HEK293 (cell line): Measurements from ENCODE around the gene RPS24.

ENCODE experiments used
- BCL11A ChIP-seq: fragments of 450-650 bp; formaldehyde crosslinking; IDR thresholded peaks from 2 replicates; pipeline ENCODE4 v1.5.1; 2016; ENCODE audit warnings: low read depth, missing biosample characterization, missing genetic modification characterization
- BCL11B ChIP-seq: fragments of 450-650 bp; formaldehyde crosslinking; IDR thresholded peaks from 2 replicates; pipeline ENCODE4 v1.5.1; 2016; ENCODE audit warnings: low read depth, missing biosample characterization, missing genetic modification characterization
- HIC1 ChIP-seq: fragments of 450-650 bp; formaldehyde crosslinking; IDR thresholded peaks from 2 replicates; pipeline ENCODE4 v1.5.1; 2016; ENCODE audit warnings: missing biosample characterization, missing genetic modification characterization
- HOXC10 ChIP-seq: sonication (generic); formaldehyde crosslinking; IDR thresholded peaks from 2 replicates; pipeline ENCODE4 v1.8.1; 2023; ENCODE audit warnings: mild to moderate bottlenecking, missing genetic modification reagents
- KLF7 ChIP-seq: fragments of 450-650 bp; formaldehyde crosslinking; IDR thresholded peaks from 2 replicates; pipeline ENCODE4 v1.5.1; 2016; ENCODE audit warnings: missing biosample characterization, missing genetic modification characterization, borderline replicate concordance
- MYNN ChIP-seq: fragments of 450-650 bp; formaldehyde crosslinking; IDR thresholded peaks from 2 replicates; pipeline ENCODE4 v1.5.1; 2016; ENCODE audit warnings: missing biosample characterization, missing genetic modification characterization, borderline replicate concordance
- WT1 ChIP-seq: fragments of 450-650 bp; formaldehyde crosslinking; IDR thresholded peaks from 2 replicates; pipeline ENCODE4 v1.5.1; 2016; ENCODE audit warnings: missing biosample characterization, missing genetic modification characterization
- ZFHX2 ChIP-seq: fragments of 450-650 bp; formaldehyde crosslinking; conservative IDR thresholded peaks from 2 replicates; pipeline ENCODE4 v1.5.1; 2016; ENCODE audit warnings: missing biosample characterization, missing genetic modification characterization
- ZFP3 ChIP-seq: fragments of 450-650 bp; formaldehyde crosslinking; IDR thresholded peaks from 2 replicates; pipeline ENCODE4 v1.5.1; 2016; ENCODE audit warnings: low read depth, missing biosample characterization, missing genetic modification characterization
- ZFP37 ChIP-seq: fragments of 450-650 bp; formaldehyde crosslinking; IDR thresholded peaks from 2 replicates; pipeline ENCODE4 v1.5.1; 2016; ENCODE audit warnings: missing biosample characterization, missing genetic modification characterization
- ZNF10 ChIP-seq: fragments of 450-650 bp; formaldehyde crosslinking; IDR thresholded peaks from 2 replicates; pipeline ENCODE4 v1.5.1; 2017; ENCODE audit warnings: missing biosample characterization, missing genetic modification characterization
- ZNF146 ChIP-seq: fragments of 450-650 bp; formaldehyde crosslinking; IDR thresholded peaks from 2 replicates; pipeline ENCODE4 v1.5.1; 2016; ENCODE audit warnings: missing biosample characterization, missing genetic modification characterization
- ZNF202 ChIP-seq: fragments of 450-650 bp; formaldehyde crosslinking; IDR thresholded peaks from 2 replicates; pipeline ENCODE4 v1.5.1; 2016; ENCODE audit warnings: missing biosample characterization, missing genetic modification characterization, borderline replicate concordance
- ZNF214 ChIP-seq: fragments of 450-650 bp; formaldehyde crosslinking; IDR thresholded peaks from 2 replicates; pipeline ENCODE4 v1.5.1; 2017; ENCODE audit warnings: missing biosample characterization, mild to moderate bottlenecking, missing genetic modification characterization, borderline replicate concordance
- ZNF221 ChIP-seq: fragments of 450-650 bp; formaldehyde crosslinking; IDR thresholded peaks from 2 replicates; pipeline ENCODE4 v1.5.1; 2017; ENCODE audit warnings: missing biosample characterization, missing genetic modification characterization, borderline replicate concordance
- ZNF24 ChIP-seq: fragments of 450-650 bp; formaldehyde crosslinking; IDR thresholded peaks from 2 replicates; pipeline ENCODE4 v1.5.1; 2016; ENCODE audit warnings: missing biosample characterization, missing genetic modification characterization
- ZNF266 ChIP-seq: fragments of 450-650 bp; formaldehyde crosslinking; IDR thresholded peaks from 2 replicates; pipeline ENCODE4 v1.5.1; 2016; ENCODE audit warnings: missing biosample characterization, missing genetic modification characterization, low read depth
- ZNF311 ChIP-seq: fragments of 450-650 bp; formaldehyde crosslinking; IDR thresholded peaks from 2 replicates; pipeline ENCODE4 v1.5.1; 2017; ENCODE audit warnings: missing biosample characterization, missing genetic modification characterization, borderline replicate concordance
- ZNF335 ChIP-seq: fragments of 450-650 bp; formaldehyde crosslinking; conservative IDR thresholded peaks from 2 replicates; pipeline ENCODE4 v1.5.1; 2016; ENCODE audit warnings: missing biosample characterization, missing genetic modification characterization
- ZNF341 ChIP-seq: fragments of 450-650 bp; formaldehyde crosslinking; IDR thresholded peaks from 2 replicates; pipeline ENCODE4; 2016; ENCODE audit warnings: low read depth, missing biosample characterization, missing genetic modification characterization
- ZNF350 ChIP-seq: fragments of 450-650 bp; formaldehyde crosslinking; IDR thresholded peaks from 2 replicates; pipeline ENCODE4 v1.5.0; 2017; ENCODE audit warnings: missing biosample characterization, mild to moderate bottlenecking, missing genetic modification characterization
- ZNF362 ChIP-seq: fragments of 450-650 bp; formaldehyde crosslinking; IDR thresholded peaks from 2 replicates; pipeline ENCODE4 v1.5.1; 2016; ENCODE audit warnings: missing biosample characterization, missing genetic modification characterization
- ZNF48 ChIP-seq: fragments of 450-650 bp; formaldehyde crosslinking; IDR thresholded peaks from 2 replicates; pipeline ENCODE4 v1.5.1; 2016; ENCODE audit warnings: missing biosample characterization, missing genetic modification characterization
- ZNF510 ChIP-seq: fragments of 450-650 bp; formaldehyde crosslinking; IDR thresholded peaks from 2 replicates; pipeline ENCODE4 v1.5.1; 2018; ENCODE audit warnings: mild to moderate bottlenecking, missing genetic modification characterization, missing biosample characterization; ENCODE audit not compliant: insufficient replicate concordance
- ZNF555 ChIP-seq: fragments of 450-650 bp; formaldehyde crosslinking; conservative IDR thresholded peaks from 2 replicates; pipeline ENCODE4 v1.5.1; 2017; ENCODE audit warnings: missing biosample characterization, mild to moderate bottlenecking, missing genetic modification characterization, inconsistent platforms
- ZNF571 ChIP-seq: fragments of 450-650 bp; formaldehyde crosslinking; IDR thresholded peaks from 2 replicates; pipeline ENCODE4 v1.5.0; 2017; ENCODE audit warnings: missing biosample characterization, missing genetic modification characterization
- ZNF623 ChIP-seq: fragments of 450-650 bp; formaldehyde crosslinking; IDR thresholded peaks from 2 replicates; pipeline ENCODE4 v1.5.1; 2016; ENCODE audit warnings: missing biosample characterization, missing genetic modification characterization
- ZNF639 ChIP-seq: fragments of 450-650 bp; formaldehyde crosslinking; IDR thresholded peaks from 2 replicates; pipeline ENCODE4 v1.5.1; 2016; ENCODE audit warnings: missing biosample characterization, missing genetic modification characterization
- ZNF660 ChIP-seq: fragments of 450-650 bp; IDR thresholded peaks from 2 replicates; pipeline ENCODE4 v1.5.1; 2018; ENCODE audit warnings: missing biosample characterization, mild to moderate bottlenecking, missing genetic modification characterization
- ZNF670 ChIP-seq: fragments of 450-650 bp; formaldehyde crosslinking; IDR thresholded peaks from 2 replicates; pipeline ENCODE4 v1.5.1; 2016; ENCODE audit warnings: missing biosample characterization, missing genetic modification characterization, low read depth
- ZNF692 ChIP-seq: fragments of 450-650 bp; formaldehyde crosslinking; IDR thresholded peaks from 2 replicates; pipeline ENCODE4 v1.5.1; 2016; ENCODE audit warnings: missing biosample characterization, missing genetic modification characterization
- ZNF747 ChIP-seq: fragments of 450-650 bp; formaldehyde crosslinking; IDR thresholded peaks from 2 replicates; pipeline ENCODE4 v1.5.1; 2016; ENCODE audit warnings: missing biosample characterization, missing genetic modification characterization
- ZNF768 ChIP-seq: fragments of 450-650 bp; formaldehyde crosslinking; IDR thresholded peaks from 2 replicates; pipeline ENCODE4 v1.5.1; 2018; ENCODE audit warnings: missing biosample characterization, mild to moderate bottlenecking, missing genetic modification characterization
- ZNF830 ChIP-seq: fragments of 450-650 bp; IDR thresholded peaks from 2 replicates; pipeline ENCODE4 v1.5.0; 2018; ENCODE audit warnings: missing biosample characterization, missing genetic modification characterization, low read depth, mild to moderate bottlenecking, moderate library complexity
- ZXDB ChIP-seq: fragments of 450-650 bp; formaldehyde crosslinking; IDR thresholded peaks from 2 replicates; pipeline ENCODE4 v1.5.1; 2016; ENCODE audit warnings: missing biosample characterization, missing genetic modification characterization

Gene RPS24

GRCh38 chr10:78029269-78030226 is 4.1 kb upstream of the RPS24 start, which contains the start of gene POLR3A (continued):
- no peak for TF ChIP-seq ZNF555 (tag by site-specific recombination)
- peak; percentile 76 for TF ChIP-seq ZNF10
- TF ChIP-seq BCL11B (tag by site-specific recombination) = peak; percentile 99
- peak; percentile 59; the same call in 1 of the 2 replicates for TF ChIP-seq ZNF24 (tag by site-specific recombination)
- no peak for TF ChIP-seq ZNF266 (tag by site-specific recombination)
- no peak for TF ChIP-seq ZNF311 (tag by site-specific recombination)
- no peak for TF ChIP-seq HOXC10 (CRISPR knock-in tag)
- no peak; the same call in 1 of the 2 replicates for TF ChIP-seq ZNF341
- TF ChIP-seq ZFP3 = no peak
- TF ChIP-seq ZNF221 (tag by site-specific recombination) = no peak
- no peak for TF ChIP-seq ZNF214 (tag by site-specific recombination)
- peak; percentile 100 for TF ChIP-seq ZNF362
- peak; percentile 48 for TF ChIP-seq WT1
- TF ChIP-seq HIC1 = no peak
- TF ChIP-seq ZNF830 (tag by site-specific recombination) = no peak
- 0 out of 2 replicates have a peak, but pooled peaks have one; percentile 34 for TF ChIP-seq ZFP37 (tag by site-specific recombination)
- TF ChIP-seq ZNF747 = no peak
- TF ChIP-seq ZNF571 = no peak
- TF ChIP-seq ZFHX2 (tag by site-specific recombination) = peak; percentile 57
- TF ChIP-seq ZNF48 (tag by site-specific recombination) = no peak
- TF ChIP-seq ZXDB = peak; percentile 87
- TF ChIP-seq ZNF350 (tag by site-specific recombination) = no peak
- no peak for TF ChIP-seq ZNF146 (tag by site-specific recombination)
- TF ChIP-seq BCL11A (tag by site-specific recombination) = peak; percentile 89; the same call in 1 of the 2 replicates
- peak; percentile 66 for TF ChIP-seq ZNF692 (tag by site-specific recombination)
- no peak; the same call in 1 of the 2 replicates for TF ChIP-seq KLF7 (tag by site-specific recombination)
- no peak for TF ChIP-seq ZNF768
- no peak for TF ChIP-seq ZNF623 (tag by site-specific recombination)
- TF ChIP-seq ZNF335 (tag by site-specific recombination) = peak; percentile 85
- TF ChIP-seq MYNN (tag by site-specific recombination) = no peak
- peak; percentile 83 for TF ChIP-seq ZNF639 (tag by site-specific recombination)
- no peak for TF ChIP-seq ZNF202
- TF ChIP-seq ZNF660 (tag by site-specific recombination) = 0 out of 2 replicates have a peak, but pooled peaks have one; percentile 61
- TF ChIP-seq ZNF670 (tag by site-specific recombination) = no peak
- TF ChIP-seq ZNF510 (tag by site-specific recombination) = no peak
